ENCODE results near the gene PWWP2B. TPM values are rescaled to one million over a fixed set of nuclear protein-coding genes. Genes with fewer than 3 reads are reported as not detected.

PWWP2B gene
- total RNA-seq, 3 donors from 2014 or later, result 3.3 to 4.3 (median 4.1) TPM

- no peak overlapping the region for H3K4me3 Mint-ChIP-seq
- H3K27me3 Mint-ChIP-seq (ENCODE audit: low read depth), result no peaks in the 10 kb centered on the region
- no peak for ATAC-seq
- H3K4me1 Mint-ChIP-seq (ENCODE audit: low read depth), result peaks cover 17% of the 10 kb centered on the region
- DNase-seq, result no peak
- no peaks in the 10 kb centered on the region for H3K36me3 Mint-ChIP-seq (ENCODE audit: insufficient read depth)
- no peaks in the 10 kb centered on the region for H3K9me3 Mint-ChIP-seq
Measured at GRCh38 chr10:132454296-132455198, 57.5 kb downstream of the PWWP2B start.

GRCh38 chr10:132455441-132455971 is 58.5 kb downstream of the PWWP2B start:
- no peak for DNase-seq
- ATAC-seq, result no peak
- H3K9me3 Mint-ChIP-seq, result no peaks in the 10 kb centered on the region
- no peaks in the 10 kb centered on the region for H3K27me3 Mint-ChIP-seq (ENCODE audit: low read depth)
- no peaks in the 10 kb centered on the region for H3K36me3 Mint-ChIP-seq (ENCODE audit: insufficient read depth)
- H3K4me3 Mint-ChIP-seq, result no peak overlapping the region
- peaks cover 16% of the 10 kb centered on the region for H3K4me1 Mint-ChIP-seq (ENCODE audit: low read depth)

- Mint-ChIP-seq H3K9me3 (no peaks in the 10 kb centered on the region), H3K27me3 (ENCODE audit: low read depth) (no peaks in the 10 kb centered on the region), H3K4me3 (no peak overlapping the region), H3K36me3 (ENCODE audit: insufficient read depth) (no peaks in the 10 kb centered on the region), H3K4me1 (ENCODE audit: low read depth) (peaks cover 14% of the 10 kb centered on the region)
- no peak for ATAC-seq
- DNase-seq, result no peak
Measured at GRCh38 chr10:132455986-132456847, 59.2 kb downstream of the PWWP2B start.

- ATAC-seq (no peak), DNase-seq (no peak)
- H3K36me3 Mint-ChIP-seq (ENCODE audit: insufficient read depth), result no peaks in the 10 kb centered on the region
- no peak overlapping the region for H3K4me3 Mint-ChIP-seq
- H3K4me1 Mint-ChIP-seq (ENCODE audit: low read depth), result peaks cover 8% of the 10 kb centered on the region
- no peaks in the 10 kb centered on the region for H3K9me3 Mint-ChIP-seq
- H3K27me3 Mint-ChIP-seq (ENCODE audit: low read depth), result no peaks in the 10 kb centered on the region
Measured at GRCh38 chr10:132456881-132457280, 59.9 kb downstream of the PWWP2B start.

GRCh38 chr10:132457328-132458070 is 60.5 kb downstream of the PWWP2B start:
- no peak for ATAC-seq
- H3K4me3 Mint-ChIP-seq, result no peak overlapping the region
- no peaks in the 10 kb centered on the region for H3K36me3 Mint-ChIP-seq (ENCODE audit: insufficient read depth)
- peaks cover 5% of the 10 kb centered on the region for H3K4me1 Mint-ChIP-seq (ENCODE audit: low read depth)
- DNase-seq, result no peak
- no peaks in the 10 kb centered on the region for H3K27me3 Mint-ChIP-seq (ENCODE audit: low read depth)
- no peaks in the 10 kb centered on the region for H3K9me3 Mint-ChIP-seq

- H3K9me3 Mint-ChIP-seq, result no peaks in the 10 kb centered on the region
- no peaks in the 10 kb centered on the region for H3K36me3 Mint-ChIP-seq (ENCODE audit: insufficient read depth)
- no peak for DNase-seq
- H3K27me3 Mint-ChIP-seq (ENCODE audit: low read depth), result no peaks in the 10 kb centered on the region
- no peak overlapping the region for H3K4me3 Mint-ChIP-seq
- H3K4me1 Mint-ChIP-seq (ENCODE audit: low read depth), result no peaks in the 10 kb centered on the region
- ATAC-seq, result no peak
Measured at GRCh38 chr10:132458071-132458585, 61.1 kb downstream of the PWWP2B start.

GRCh38 chr10:132458586-132459300 is 61.7 kb downstream of the PWWP2B start:
- Mint-ChIP-seq H3K4me3 (no peak overlapping the region), H3K9me3 (no peaks in the 10 kb centered on the region), H3K27me3 (ENCODE audit: low read depth) (no peaks in the 10 kb centered on the region), H3K4me1 (ENCODE audit: low read depth) (no peaks in the 10 kb centered on the region), H3K36me3 (ENCODE audit: insufficient read depth) (no peaks in the 10 kb centered on the region)
- DNase-seq, result peak; percentile 69
- peak; percentile 81 to 85 for ATAC-seq

GRCh38 chr10:132459301-132460003 is 62.5 kb downstream of the PWWP2B start:
- H3K27me3 Mint-ChIP-seq (ENCODE audit: low read depth), result no peaks in the 10 kb centered on the region
- H3K4me1 Mint-ChIP-seq (ENCODE audit: low read depth), result no peaks in the 10 kb centered on the region
- no peaks in the 10 kb centered on the region for H3K36me3 Mint-ChIP-seq (ENCODE audit: insufficient read depth)
- no peak overlapping the region for H3K4me3 Mint-ChIP-seq
- DNase-seq (peak; percentile 3), ATAC-seq (no peak)
- H3K9me3 Mint-ChIP-seq, result no peaks in the 10 kb centered on the region

GRCh38 chr10:132460071-132460470 is 63.1 kb downstream of the PWWP2B start:
- H3K9me3 Mint-ChIP-seq, result no peaks in the 10 kb centered on the region
- peak; percentile 3 for DNase-seq

GRCh38 chr10:132460691-132461090 is 63.7 kb downstream of the PWWP2B start:
- DNase-seq, result no peak
- no peak overlapping the region for H3K4me3 Mint-ChIP-seq
- no peaks in the 10 kb centered on the region for H3K36me3 Mint-ChIP-seq (ENCODE audit: insufficient read depth)
- no peak for ATAC-seq
- no peaks in the 10 kb centered on the region for H3K27me3 Mint-ChIP-seq (ENCODE audit: low read depth)
- no peaks in the 10 kb centered on the region for H3K9me3 Mint-ChIP-seq
- H3K4me1 Mint-ChIP-seq (ENCODE audit: low read depth), result no peaks in the 10 kb centered on the region

More at GRCh38 chr10:132460071-132460470, 63.1 kb downstream of the PWWP2B start:
- H3K36me3 Mint-ChIP-seq (ENCODE audit: insufficient read depth), result no peaks in the 10 kb centered on the region
- no peak for ATAC-seq
- H3K4me3 Mint-ChIP-seq, result no peak overlapping the region
- H3K27me3 Mint-ChIP-seq (ENCODE audit: low read depth), result no peaks in the 10 kb centered on the region
- H3K4me1 Mint-ChIP-seq (ENCODE audit: low read depth), result no peaks in the 10 kb centered on the region

GRCh38 chr10:132461103-132461682 is 64.2 kb downstream of the PWWP2B start:
- no peaks in the 10 kb centered on the region for H3K4me1 Mint-ChIP-seq (ENCODE audit: low read depth)
- no peaks in the 10 kb centered on the region for H3K9me3 Mint-ChIP-seq
- no peaks in the 10 kb centered on the region for H3K36me3 Mint-ChIP-seq (ENCODE audit: insufficient read depth)
- no peak for DNase-seq
- no peak overlapping the region for H3K4me3 Mint-ChIP-seq
- no peaks in the 10 kb centered on the region for H3K27me3 Mint-ChIP-seq (ENCODE audit: low read depth)
- ATAC-seq, result no peak

- no peak for DNase-seq
- no peak overlapping the region for H3K4me3 Mint-ChIP-seq
- ATAC-seq, result no peak
- H3K9me3 Mint-ChIP-seq, result no peaks in the 10 kb centered on the region
- no peaks in the 10 kb centered on the region for H3K27me3 Mint-ChIP-seq (ENCODE audit: low read depth)
- no peaks in the 10 kb centered on the region for H3K4me1 Mint-ChIP-seq (ENCODE audit: low read depth)
- no peaks in the 10 kb centered on the region for H3K36me3 Mint-ChIP-seq (ENCODE audit: insufficient read depth)
Measured at GRCh38 chr10:132461683-132462231, 64.8 kb downstream of the PWWP2B start.

Measured in activated T-cell treated with anti-CD3 and anti-CD28 coated beads, Interleukin-2, amount 50 U/mL, for 4 hours (primary cell).